WERI-Rb-1 (cell line): ENCODE data around the gene GSTCD.

Experiments used
- DNase-seq: peaks from one replicate; pipeline ENCODE4 v3.0.0-alpha.2; 2020
- H3K27ac ChIP-seq: fragments of 250-450 bp; sonication (Bioruptor Pico); 2 replicates; pipeline ENCODE4 v1.5.1; 2020; ENCODE audit warnings: mild to moderate bottlenecking, moderate library complexity
- H3K27me3 ChIP-seq: fragments of 250-450 bp; sonication (Bioruptor Pico); 2 replicates; pipeline ENCODE4 v1.5.1; 2021; ENCODE audit warnings: mild to moderate bottlenecking, low read depth, moderate library complexity; ENCODE audit not compliant: insufficient read depth, severe bottlenecking
- H3K36me3 ChIP-seq: fragments of 250-450 bp; sonication (Bioruptor Pico); 2 replicates; pipeline ENCODE4 v1.5.1; 2020; ENCODE audit warnings: mild to moderate bottlenecking, moderate library complexity
- H3K4me3 ChIP-seq: 2 replicates; pipeline ENCODE4 v1.5.1; 2011; ENCODE audit warnings: low read depth, mild to moderate bottlenecking, control low read depth, low read length
- H3K9me3 ChIP-seq: fragments of 250-450 bp; sonication (Bioruptor Pico); 2 replicates; pipeline ENCODE4 v1.5.1; 2021; ENCODE audit warnings: mild to moderate bottlenecking, moderate library complexity; ENCODE audit not compliant: severe bottlenecking
- TF ChIP-seq, protein P1 (sequence below): IDR thresholded peaks from 2 replicates; pipeline ENCODE4 v1.5.1; 2011; ENCODE audit warnings: low read depth, mild to moderate bottlenecking, control low read depth, inconsistent platforms, low read length

GSTCD gene

GRCh38 chr4:105780176-105780575, 71.6 kb downstream of the GSTCD start:
- H3K27me3 ChIP-seq: no peaks in the 10 kb centered on the region
- no peaks in the 10 kb centered on the region for H3K36me3 ChIP-seq
- no peak overlapping the region for H3K4me3 ChIP-seq
- H3K27ac ChIP-seq: no peak overlapping the region
- TF ChIP-seq, protein P1, sequence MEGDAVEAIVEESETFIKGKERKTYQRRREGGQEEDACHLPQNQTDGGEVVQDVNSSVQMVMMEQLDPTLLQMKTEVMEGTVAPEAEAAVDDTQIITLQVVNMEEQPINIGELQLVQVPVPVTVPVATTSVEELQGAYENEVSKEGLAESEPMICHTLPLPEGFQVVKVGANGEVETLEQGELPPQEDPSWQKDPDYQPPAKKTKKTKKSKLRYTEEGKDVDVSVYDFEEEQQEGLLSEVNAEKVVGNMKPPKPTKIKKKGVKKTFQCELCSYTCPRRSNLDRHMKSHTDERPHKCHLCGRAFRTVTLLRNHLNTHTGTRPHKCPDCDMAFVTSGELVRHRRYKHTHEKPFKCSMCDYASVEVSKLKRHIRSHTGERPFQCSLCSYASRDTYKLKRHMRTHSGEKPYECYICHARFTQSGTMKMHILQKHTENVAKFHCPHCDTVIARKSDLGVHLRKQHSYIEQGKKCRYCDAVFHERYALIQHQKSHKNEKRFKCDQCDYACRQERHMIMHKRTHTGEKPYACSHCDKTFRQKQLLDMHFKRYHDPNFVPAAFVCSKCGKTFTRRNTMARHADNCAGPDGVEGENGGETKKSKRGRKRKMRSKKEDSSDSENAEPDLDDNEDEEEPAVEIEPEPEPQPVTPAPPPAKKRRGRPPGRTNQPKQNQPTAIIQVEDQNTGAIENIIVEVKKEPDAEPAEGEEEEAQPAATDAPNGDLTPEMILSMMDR: no peak
- H3K9me3 ChIP-seq: no peaks in the 10 kb centered on the region
- no peak for DNase-seq

DNA sequence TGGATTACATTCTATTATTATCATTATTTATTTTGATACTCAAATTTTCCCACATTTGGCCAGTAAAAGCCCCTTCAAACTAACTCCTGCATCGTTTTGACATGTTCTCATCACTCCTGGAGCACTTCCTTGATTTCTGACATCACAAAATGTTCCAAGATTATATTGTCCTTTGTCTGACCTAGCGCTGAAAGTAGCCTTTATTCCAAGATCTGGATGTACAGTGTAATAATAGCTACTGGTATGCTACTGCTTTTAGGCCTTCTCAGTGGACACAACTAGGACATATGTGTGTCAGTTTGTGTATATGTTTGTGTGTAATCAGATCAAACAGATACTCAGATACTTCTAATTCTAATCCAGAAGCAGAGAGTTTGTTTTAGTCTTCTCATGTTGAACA, 76.2 kb downstream of the GSTCD start:
- Histone ChIP-seq H3K27me3 (no peaks in the 10 kb centered on the region), H3K4me3 (no peak overlapping the region), H3K36me3 (no peaks in the 10 kb centered on the region), H3K27ac (no peak overlapping the region), H3K9me3 (no peaks in the 10 kb centered on the region)
- TF ChIP-seq, protein P1: no peak
- DNase-seq: no peak

- no peaks in the 10 kb centered on the region for H3K9me3 ChIP-seq
- TF ChIP-seq, protein P1: no peak
- H3K27me3 ChIP-seq: no peaks in the 10 kb centered on the region
- DNase-seq: no peak
- no peak overlapping the region for H3K4me3 ChIP-seq
- no peak overlapping the region for H3K27ac ChIP-seq
- no peaks in the 10 kb centered on the region for H3K36me3 ChIP-seq
These were observed 77.2 kb downstream of the GSTCD start for GRCh38 chr4:105785792-105786191.

- Histone ChIP-seq H3K27me3 (no peaks in the 10 kb centered on the region), H3K4me3 (no peak overlapping the region), H3K27ac (no peak overlapping the region), H3K36me3 (no peaks in the 10 kb centered on the region), H3K9me3 (no peaks in the 10 kb centered on the region)
- DNase-seq: no peak
- TF ChIP-seq, protein P1: no peak
These were observed 78.2 kb downstream of the GSTCD start for GRCh38 chr4:105786748-105787147.

DNA sequence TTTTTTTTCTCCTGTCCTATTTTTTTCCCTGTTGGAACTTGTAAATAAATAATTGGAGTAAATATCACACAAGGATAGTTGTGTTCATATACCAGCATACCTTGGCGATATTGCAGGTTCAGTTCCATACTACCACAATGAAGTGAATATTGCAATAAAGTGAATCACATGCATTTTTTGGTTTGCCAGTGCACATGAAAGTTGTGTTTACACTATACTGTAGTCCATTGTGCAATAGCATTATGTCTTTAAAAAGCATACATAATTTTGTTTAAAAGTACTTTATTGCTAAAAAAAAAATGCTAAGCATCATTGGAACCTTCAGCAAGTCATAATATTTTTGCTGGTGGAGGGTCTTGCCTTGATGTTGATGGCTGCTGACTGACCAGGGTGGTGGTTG, 88.6 kb downstream of the GSTCD start:
- H3K27ac ChIP-seq: no peak overlapping the region
- no peaks in the 10 kb centered on the region for H3K9me3 ChIP-seq
- H3K36me3 ChIP-seq: no peaks in the 10 kb centered on the region
- no peaks in the 10 kb centered on the region for H3K27me3 ChIP-seq
- TF ChIP-seq, protein P1: no peak
- no peak overlapping the region for H3K4me3 ChIP-seq
- DNase-seq: no peak

- no peaks in the 10 kb centered on the region for H3K36me3 ChIP-seq
- H3K9me3 ChIP-seq: no peaks in the 10 kb centered on the region
- DNase-seq: no peak
- H3K27me3 ChIP-seq: no peaks in the 10 kb centered on the region
- H3K27ac ChIP-seq: no peak overlapping the region
- no peak overlapping the region for H3K4me3 ChIP-seq
- TF ChIP-seq, protein P1: no peak
These were observed 97.0 kb downstream of the GSTCD start for GRCh38 chr4:105805501-105806120.
